ENCODE measurements around the gene CLTB. TPM values are rescaled to one million over a fixed set of nuclear protein-coding genes. Genes with fewer than 3 reads are reported as not detected.

Gene CLTB
- total RNA-seq, 1 donor: 76.5 TPM

DNA sequence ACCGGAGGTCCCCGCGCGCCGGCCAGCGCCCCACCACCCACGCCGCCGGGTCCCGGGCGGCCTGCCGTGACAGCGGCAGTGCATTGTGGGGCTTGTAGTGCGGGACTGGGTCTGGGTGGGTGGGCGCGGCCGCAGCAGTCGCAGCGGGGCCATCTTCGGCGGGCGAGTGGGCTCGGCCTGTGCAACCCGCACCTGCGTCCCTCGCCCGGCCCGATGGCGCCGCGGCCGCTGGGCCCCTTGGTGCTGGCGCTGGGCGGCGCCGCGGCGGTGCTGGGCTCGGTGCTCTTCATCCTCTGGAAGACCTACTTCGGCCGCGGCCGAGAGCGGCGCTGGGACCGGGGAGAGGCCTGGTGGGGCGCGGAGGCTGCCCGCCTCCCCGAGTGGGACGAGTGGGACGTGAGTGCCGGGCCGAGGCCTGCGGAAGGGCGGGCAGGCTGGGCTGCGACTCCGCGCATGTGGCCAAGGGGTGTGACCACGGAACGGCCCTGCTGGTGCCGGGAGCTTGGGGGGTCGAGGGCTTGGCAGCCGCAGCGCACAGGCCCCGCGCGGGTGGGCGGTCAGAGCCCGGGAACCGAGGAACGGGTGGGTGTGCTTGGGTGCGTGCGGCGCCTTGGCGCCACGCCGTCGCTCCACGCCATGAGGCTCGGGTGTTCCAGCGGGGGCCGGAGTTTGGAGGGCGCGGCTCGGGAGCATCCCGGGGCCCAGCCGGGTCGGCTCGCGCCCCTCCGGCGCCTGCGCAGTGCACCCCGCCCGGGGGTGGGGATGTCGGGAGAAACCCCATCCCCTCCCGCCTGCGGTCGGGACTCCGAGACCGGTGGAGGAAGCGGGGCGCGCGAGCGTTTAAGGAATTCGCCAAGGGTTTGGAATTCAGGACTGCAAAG lies 50.7 kb downstream of the CLTB start, which contains the start of gene ARL10:
Gene ARL10, plus strand, starts transcription at position 137 of the 881 bp plus-strand sequence. Its CDS starts 77 bp downstream, at position 214.
- H3K4me3 ChIP-seq (ENCODE audit: low read depth, low read length): peak within 1 kb of the TSS; percentile 72
- TF ChIP-seq, protein P1, sequence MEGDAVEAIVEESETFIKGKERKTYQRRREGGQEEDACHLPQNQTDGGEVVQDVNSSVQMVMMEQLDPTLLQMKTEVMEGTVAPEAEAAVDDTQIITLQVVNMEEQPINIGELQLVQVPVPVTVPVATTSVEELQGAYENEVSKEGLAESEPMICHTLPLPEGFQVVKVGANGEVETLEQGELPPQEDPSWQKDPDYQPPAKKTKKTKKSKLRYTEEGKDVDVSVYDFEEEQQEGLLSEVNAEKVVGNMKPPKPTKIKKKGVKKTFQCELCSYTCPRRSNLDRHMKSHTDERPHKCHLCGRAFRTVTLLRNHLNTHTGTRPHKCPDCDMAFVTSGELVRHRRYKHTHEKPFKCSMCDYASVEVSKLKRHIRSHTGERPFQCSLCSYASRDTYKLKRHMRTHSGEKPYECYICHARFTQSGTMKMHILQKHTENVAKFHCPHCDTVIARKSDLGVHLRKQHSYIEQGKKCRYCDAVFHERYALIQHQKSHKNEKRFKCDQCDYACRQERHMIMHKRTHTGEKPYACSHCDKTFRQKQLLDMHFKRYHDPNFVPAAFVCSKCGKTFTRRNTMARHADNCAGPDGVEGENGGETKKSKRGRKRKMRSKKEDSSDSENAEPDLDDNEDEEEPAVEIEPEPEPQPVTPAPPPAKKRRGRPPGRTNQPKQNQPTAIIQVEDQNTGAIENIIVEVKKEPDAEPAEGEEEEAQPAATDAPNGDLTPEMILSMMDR (IDR thresholded peaks at IDR 0.05; ENCODE audit: insufficient read depth, low read length): no peak
- DNase-seq (ENCODE audit: low read depth): peak; percentile 43

GRCh38 chr5:176364765-176365350 lies 51.5 kb downstream of the CLTB start:
- TF ChIP-seq, protein P1 (IDR thresholded peaks at IDR 0.05; ENCODE audit: insufficient read depth, low read length): no peak
- peak overlapping the region; percentile 72 for H3K4me3 ChIP-seq (ENCODE audit: low read depth, low read length)
- DNase-seq (ENCODE audit: low read depth): peak; percentile 15

DNA sequence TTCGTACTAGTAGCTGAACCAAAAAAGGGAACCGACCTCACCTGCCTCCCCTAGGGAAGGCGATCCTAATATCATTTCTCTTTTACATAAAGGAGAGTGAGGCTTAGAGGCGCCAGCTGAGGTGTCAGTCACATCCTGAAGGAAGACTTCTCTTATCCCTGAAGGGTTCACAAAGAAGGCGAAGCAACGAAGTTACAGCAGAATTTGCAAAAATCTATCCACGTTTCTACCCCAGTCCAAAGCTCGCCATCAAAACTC lies 54.2 kb downstream of the CLTB start:
- peak overlapping the region; percentile 96 for H3K4me3 ChIP-seq (ENCODE audit: low read depth, low read length)
- DNase-seq (ENCODE audit: low read depth): no peak
- TF ChIP-seq, protein P1 (IDR thresholded peaks at IDR 0.05; ENCODE audit: insufficient read depth, low read length): no peak

DNA sequence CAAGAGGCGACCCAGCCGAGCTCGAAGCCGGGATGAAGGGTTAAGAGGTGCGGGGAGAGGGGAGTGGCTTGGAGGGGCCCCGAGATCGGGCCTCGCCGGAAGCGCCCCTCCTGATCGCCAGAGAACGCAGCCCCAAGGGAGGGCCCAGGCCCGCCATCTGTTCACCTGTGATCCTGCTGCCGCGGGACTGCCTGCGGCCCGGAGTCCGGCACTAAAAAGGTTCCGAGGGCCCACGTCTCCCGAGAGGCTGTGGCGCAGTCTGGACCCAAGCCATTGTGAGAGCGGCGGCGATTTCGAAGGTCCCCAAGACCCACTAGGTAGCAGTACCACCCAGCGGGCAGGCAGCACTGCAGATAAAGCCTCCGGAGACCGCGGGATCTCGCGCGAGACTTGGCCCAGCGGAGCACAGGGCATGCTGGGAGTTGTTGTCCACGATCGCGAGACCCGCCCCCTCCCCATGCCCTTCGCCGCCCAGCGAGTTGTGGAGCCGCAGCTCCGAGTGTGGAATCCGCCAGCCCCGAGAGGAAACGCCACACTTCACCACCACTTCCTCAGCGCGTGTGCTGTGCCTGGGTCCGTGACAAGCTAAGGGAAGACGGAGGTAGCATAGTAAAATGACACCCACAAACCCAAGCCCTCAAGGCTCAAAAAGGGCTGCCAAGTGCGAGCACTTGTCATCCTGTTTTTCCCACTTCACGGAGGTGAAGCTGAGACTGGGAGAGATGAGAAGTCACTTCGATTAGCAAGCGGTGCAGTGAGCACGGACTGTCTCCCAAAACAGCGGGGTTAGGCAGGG lies 54.7 kb downstream of the CLTB start, which contains the start of gene KIAA1191:
Gene KIAA1191, minus strand, starts transcription at position 328 of the 796 bp plus-strand sequence. CDS start 2,256 bp downstream, outside the sequence.
- DNase-seq (ENCODE audit: low read depth): peak; percentile 88
- peak within 1 kb of the TSS; percentile 96 for H3K4me3 ChIP-seq (ENCODE audit: low read depth, low read length)
- TF ChIP-seq, protein P1 (IDR thresholded peaks at IDR 0.05; ENCODE audit: insufficient read depth, low read length): peak; percentile 34

- peak overlapping the region; percentile 96 for H3K4me3 ChIP-seq (ENCODE audit: low read depth, low read length)
- TF ChIP-seq, protein P1 (IDR thresholded peaks at IDR 0.05; ENCODE audit: insufficient read depth, low read length): no peak
- DNase-seq (ENCODE audit: low read depth): peak; percentile 22
Observed at GRCh38 chr5:176360894-176361436, 55.4 kb downstream of the CLTB start.

DNA sequence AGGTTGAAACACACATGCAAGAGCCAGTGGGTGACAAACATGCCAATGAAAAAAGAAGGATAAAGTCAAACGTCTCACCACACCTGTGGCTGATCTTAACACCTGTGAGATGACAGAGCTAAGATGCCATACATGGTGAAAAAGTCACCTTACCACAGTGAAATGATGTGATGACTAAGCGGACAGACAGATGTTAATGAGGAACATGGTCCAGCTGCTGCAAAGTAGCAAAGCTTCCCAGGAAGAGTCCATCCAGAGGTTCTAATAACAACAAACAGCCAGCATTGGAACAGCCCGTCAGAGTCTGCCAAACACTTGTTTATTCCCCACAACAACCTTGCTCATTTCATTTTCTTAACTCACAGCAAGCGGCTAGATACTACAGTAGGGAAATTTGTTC lies 56.7 kb downstream of the CLTB start:
- TF ChIP-seq, protein P1 (IDR thresholded peaks at IDR 0.05; ENCODE audit: insufficient read depth, low read length): no peak
- no peak for DNase-seq (ENCODE audit: low read depth)
- H3K4me3 ChIP-seq (ENCODE audit: low read depth, low read length): no peak overlapping the region

All from fibroblast of the aortic adventitia (primary cell).